Esophagus muscularis mucosa (tissue), 4 donors: Measurements from ENCODE around the gene SLC22A3. TPM values are rescaled to one million over a fixed set of nuclear protein-coding genes. Genes with fewer than 3 reads are reported as not detected.

Experiments
- DNase-seq: peaks from one replicate; pipeline ENCODE4 v3.0.0-alpha.2; 2017; ENCODE audit errors: extremely low spot score
- H3K27ac ChIP-seq, 4 donors: fragments of 200-600 bp; sonication (generic); replicated peaks in 1 of 4; 1 replicate in 3 of 4; 2 replicates in 1 of 4; pipeline ENCODE4 v1.5.1; 2016 to 2019; ENCODE audit warnings: mild to moderate bottlenecking in 1 of 4
- H3K27me3 ChIP-seq, 4 donors: fragments of 200-600 bp; sonication (generic); one replicate each; pipeline versions ENCODE4 v1.5.1 to v1.6.0; 2016 to 2019
- H3K36me3 ChIP-seq, 4 donors: fragments of 200-600 bp; sonication (generic); one replicate each; pipeline ENCODE4 v1.5.1; 2016 to 2019
- H3K4me1 ChIP-seq, 4 donors: fragments of 200-600 bp; sonication (generic); one replicate each; pipeline ENCODE4 v1.5.1; 2016 to 2019
- H3K4me3 ChIP-seq, 4 donors: fragments of 200-600 bp; sonication (generic); 1 replicate in 2 of 4; 2 replicates in 2 of 4; pipeline ENCODE4 v1.5.1; 2016 to 2019; ENCODE audit warnings: mild to moderate bottlenecking in 4 of 4, moderate library complexity in 1 of 4
- H3K9me3 ChIP-seq, 4 donors: fragments of 200-600 bp; sonication (generic); 1 replicate in 3 of 4; 2 replicates in 1 of 4; pipeline ENCODE4 v1.5.1; 2016 to 2019
- EP300 ChIP-seq: sonication (generic); formaldehyde crosslinking; IDR thresholded peaks from one replicate; pipeline ENCODE4 v1.6.1; 2017; ENCODE audit warnings: antibody characterized with exemption
- POLR2A ChIP-seq: fragments of 450-650 bp; IDR thresholded peaks from one replicate; pipeline ENCODE4 v1.6.1; 2017; ENCODE audit warnings: antibody characterized with exemption, moderate library complexity, mild to moderate bottlenecking, low read depth
- POLR2AphosphoS5 ChIP-seq, 2 donors: sonication (generic); formaldehyde crosslinking; IDR thresholded peaks; one replicate each; pipeline ENCODE4 v1.6.1; 2017; ENCODE audit warnings: antibody characterized with exemption in 2 of 2
- WGBS: methylation state at CpG from one replicate; pipeline ENCODE4 v1.1.5; 2018; 5-methylcytosine and 5-hydroxymethylcytosine counted together
- intact Hi-C: fragments of 100-400 bp; cut with DNase I; formaldehyde crosslinking; loops from one replicate; pipeline ENCODE4 v1.15.1; 2023
- total RNA-seq, 4 donors: library from RNA; depleted of rRNA; stranded (reverse); fragments of >200 nt; gene quantifications; one replicate each; pipeline versions ENCODE4 v1.1.0 to v1.2.1, GENCODE V29; 2016
- TF ChIP-seq, protein P1 (sequence below), 3 experiments: fragments of 200-600 bp in 2 of 3; fragments of 450-650 bp in 1 of 3; sonication (generic) in 2 of 3; IDR thresholded peaks; one replicate each; pipeline ENCODE4 v1.5.1; 2017 to 2019; ENCODE audit warnings: antibody characterized with exemption in 3 of 3, mild to moderate bottlenecking in 2 of 3, moderate library complexity in 1 of 3

SLC22A3 gene
- total RNA-seq, 4 donors from 2014 or later = 16.8 to 20.4 (median 18.9) TPM

DNA sequence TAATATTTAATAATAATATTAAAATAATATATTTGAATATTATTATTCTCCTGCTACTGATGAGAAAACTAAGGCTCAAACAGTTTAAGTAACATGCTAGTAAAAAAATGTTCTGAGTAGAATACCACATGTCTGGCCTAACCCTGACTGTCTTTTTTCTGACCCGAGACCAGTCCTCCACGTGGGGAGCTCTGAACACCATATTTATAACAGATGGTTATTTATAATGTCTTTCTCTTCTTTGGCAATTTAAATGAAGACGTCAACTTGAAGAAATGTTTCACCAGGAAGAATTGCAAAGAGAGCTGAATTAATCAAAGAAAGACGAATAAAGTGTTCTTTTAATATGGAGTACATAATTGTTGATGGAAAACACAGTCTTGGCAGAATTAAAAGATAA, 82.0 kb downstream of the SLC22A3 start:
- H3K36me3 ChIP-seq = no peaks in the 10 kb centered on the region
- H3K4me3 ChIP-seq = no peak overlapping the region
- intact Hi-C loops = no loop called here
- TF ChIP-seq POLR2AphosphoS5 (IDR thresholded peaks at IDR 0.05) (peak in 1 of 2 donors; percentile 9), POLR2A (no peak), EP300 (no peak)
- TF ChIP-seq, protein P1, sequence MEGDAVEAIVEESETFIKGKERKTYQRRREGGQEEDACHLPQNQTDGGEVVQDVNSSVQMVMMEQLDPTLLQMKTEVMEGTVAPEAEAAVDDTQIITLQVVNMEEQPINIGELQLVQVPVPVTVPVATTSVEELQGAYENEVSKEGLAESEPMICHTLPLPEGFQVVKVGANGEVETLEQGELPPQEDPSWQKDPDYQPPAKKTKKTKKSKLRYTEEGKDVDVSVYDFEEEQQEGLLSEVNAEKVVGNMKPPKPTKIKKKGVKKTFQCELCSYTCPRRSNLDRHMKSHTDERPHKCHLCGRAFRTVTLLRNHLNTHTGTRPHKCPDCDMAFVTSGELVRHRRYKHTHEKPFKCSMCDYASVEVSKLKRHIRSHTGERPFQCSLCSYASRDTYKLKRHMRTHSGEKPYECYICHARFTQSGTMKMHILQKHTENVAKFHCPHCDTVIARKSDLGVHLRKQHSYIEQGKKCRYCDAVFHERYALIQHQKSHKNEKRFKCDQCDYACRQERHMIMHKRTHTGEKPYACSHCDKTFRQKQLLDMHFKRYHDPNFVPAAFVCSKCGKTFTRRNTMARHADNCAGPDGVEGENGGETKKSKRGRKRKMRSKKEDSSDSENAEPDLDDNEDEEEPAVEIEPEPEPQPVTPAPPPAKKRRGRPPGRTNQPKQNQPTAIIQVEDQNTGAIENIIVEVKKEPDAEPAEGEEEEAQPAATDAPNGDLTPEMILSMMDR (IDR thresholded peaks at IDR 0.05) = no peak
- no peaks in the 10 kb centered on the region for H3K27me3 ChIP-seq
- no peaks in the 10 kb centered on the region for H3K9me3 ChIP-seq
- peak overlapping the region; percentile 74 to 81 (median 77) for H3K27ac ChIP-seq
- 29% methylated on average over 4 of the region's 4 CpGs for WGBS
- H3K4me1 ChIP-seq = peaks cover 39 to 58% (median 47%) of the 10 kb centered on the region in 4 donors
- DNase-seq = peak; percentile 31

DNA sequence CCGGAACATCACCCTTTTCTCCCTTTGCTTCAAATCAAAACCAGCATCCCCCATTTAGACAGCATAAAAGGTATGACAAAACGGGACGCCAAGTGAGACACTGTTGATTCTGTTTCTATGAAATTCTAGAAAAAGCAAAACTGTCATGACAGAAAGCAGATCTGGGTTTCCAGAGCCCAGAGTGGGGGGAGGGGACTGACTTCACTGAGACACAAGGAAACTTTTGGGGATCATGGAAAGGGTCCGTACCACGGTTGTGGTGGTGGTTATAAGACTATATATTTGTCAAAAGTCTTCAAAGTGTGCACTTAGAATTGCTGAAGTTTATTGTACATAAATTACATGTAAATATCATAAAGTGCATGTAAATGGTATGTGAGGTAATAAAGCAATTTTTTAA, 82.6 kb downstream of the SLC22A3 start:
- H3K27ac ChIP-seq = peak overlapping the region; percentile 74 to 81 (median 77)
- no peaks in the 10 kb centered on the region for H3K9me3 ChIP-seq
- DNase-seq = peak; percentile 87
- peaks cover 38 to 55% (median 45%) of the 10 kb centered on the region in 4 donors for H3K4me1 ChIP-seq
- intact Hi-C loops = no loop called here
- 45% methylated on average over 5 of the region's 5 CpGs for WGBS
- H3K27me3 ChIP-seq = no peaks in the 10 kb centered on the region
- TF ChIP-seq POLR2A = no peak
- TF ChIP-seq POLR2AphosphoS5 (IDR thresholded peaks at IDR 0.05) = peak in 1 of 2 donors; percentile 3
- no peaks in the 10 kb centered on the region for H3K36me3 ChIP-seq
- H3K4me3 ChIP-seq = peak overlapping the region in 2 of 4 donors; percentile 5 to 18

GRCh38 chr6:160431226-160431625, 83.0 kb downstream of the SLC22A3 start:
- Histone ChIP-seq H3K9me3 (no peaks in the 10 kb centered on the region), H3K27me3 (no peaks in the 10 kb centered on the region), H3K4me1 (peaks cover 38 to 55% (median 45%) of the 10 kb centered on the region in 4 donors), H3K27ac (peak overlapping the region; percentile 74 to 81 (median 77)), H3K4me3 (peak overlapping the region in 2 of 4 donors; percentile 5 to 18), H3K36me3 (no peaks in the 10 kb centered on the region)
- intact Hi-C loops = no loop called here
- WGBS = 32% methylated on average over 8 of the region's 8 CpGs
- TF ChIP-seq POLR2A (no peak), POLR2AphosphoS5 (IDR thresholded peaks at IDR 0.05) (peak; percentile 59 to 77), EP300 (peak; percentile 68)
- TF ChIP-seq, protein P1 (IDR thresholded peaks at IDR 0.05) = no peak
- DNase-seq = peak; percentile 92

DNA sequence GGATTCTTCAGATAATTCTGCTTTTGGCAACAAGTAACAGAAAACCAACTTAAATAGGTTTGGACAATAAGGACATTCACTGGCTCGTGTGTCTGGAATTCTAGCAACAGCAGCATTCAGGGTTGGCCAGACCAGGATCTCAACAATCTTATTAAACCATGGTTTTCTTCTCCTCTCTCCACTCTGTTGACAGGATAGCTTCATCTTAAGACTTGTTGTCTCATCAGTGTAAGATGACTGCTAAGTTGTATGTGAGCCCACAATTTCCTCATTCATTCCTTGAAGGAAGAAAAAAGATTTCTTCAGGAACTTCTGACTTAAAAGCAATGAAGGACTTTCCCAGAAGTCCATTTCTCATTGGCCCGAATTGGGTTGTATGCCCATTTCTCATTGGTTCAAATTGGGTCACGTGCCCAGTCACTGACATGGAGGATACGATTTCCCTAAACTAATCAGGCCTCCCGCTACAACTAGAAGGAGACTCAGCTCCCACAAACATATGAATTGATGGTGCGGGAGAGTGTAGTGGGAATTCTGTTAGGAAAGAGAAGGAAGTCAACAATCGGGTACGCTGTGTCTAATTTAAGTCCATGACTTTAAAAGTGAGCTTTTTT, 83.7 kb downstream of the SLC22A3 start:
- Histone ChIP-seq H3K27ac (peak overlapping the region; percentile 74 to 81 (median 77)), H3K4me1 (peaks cover 38 to 51% (median 43%) of the 10 kb centered on the region in 4 donors), H3K36me3 (no peaks in the 10 kb centered on the region), H3K4me3 (no peak overlapping the region), H3K27me3 (no peaks in the 10 kb centered on the region), H3K9me3 (no peaks in the 10 kb centered on the region)
- WGBS = 77% methylated on average over 8 of the region's 8 CpGs
- peak; percentile 24 for DNase-seq
- no peak for TF ChIP-seq POLR2AphosphoS5 (IDR thresholded peaks at IDR 0.05)
- no peak for TF ChIP-seq POLR2A
- TF ChIP-seq, protein P1 (IDR thresholded peaks at IDR 0.05) = no peak
- TF ChIP-seq EP300 = no peak
- intact Hi-C loops = no loop called here

- Histone ChIP-seq H3K36me3 (no peaks in the 10 kb centered on the region), H3K27ac (no peak overlapping the region), H3K4me1 (peaks cover 8 to 12% (median 9%) of the 10 kb centered on the region in 4 donors), H3K9me3 (no peaks in the 10 kb centered on the region), H3K4me3 (no peak overlapping the region), H3K27me3 (no peaks in the 10 kb centered on the region)
- intact Hi-C loops = no loop called here
- 82% methylated on average over 4 of the region's 4 CpGs for WGBS
- TF ChIP-seq EP300 (no peak), POLR2A (no peak), POLR2AphosphoS5 (IDR thresholded peaks at IDR 0.05) (no peak)
- TF ChIP-seq, protein P1 (IDR thresholded peaks at IDR 0.05) = no peak
- peak; percentile 64 for DNase-seq
Measured at GRCh38 chr6:160435935-160436334, 87.8 kb downstream of the SLC22A3 start.
